ENCODE measurements around the gene ABR.
"Not testable (repeated sequence)": the region's sequence is repeated elsewhere in the genome, so short reads cannot be mapped to it uniquely, and the experiment has no call there.

The ABR gene

DNA sequence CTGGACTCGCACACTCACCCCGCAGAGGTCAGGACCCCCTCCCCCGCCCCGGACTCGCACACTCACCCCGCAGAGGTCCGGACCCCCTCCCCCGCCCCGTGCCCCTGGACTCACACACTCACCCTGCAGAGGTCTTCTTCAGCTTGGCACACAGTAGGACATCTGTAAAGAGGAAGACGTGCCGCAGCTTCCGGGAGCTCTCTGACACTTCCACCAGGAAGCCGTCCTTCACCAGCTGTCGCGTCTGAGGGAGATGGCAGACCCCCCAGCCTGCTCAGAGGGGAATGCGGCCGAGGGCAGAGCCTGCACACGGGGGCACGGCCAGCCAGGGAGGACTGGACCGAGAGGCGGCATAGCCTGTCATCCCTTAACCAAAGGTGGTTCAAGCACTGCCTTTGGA is 109.9 kb downstream of the ABR start:
- no peak for DNase-seq

DNA sequence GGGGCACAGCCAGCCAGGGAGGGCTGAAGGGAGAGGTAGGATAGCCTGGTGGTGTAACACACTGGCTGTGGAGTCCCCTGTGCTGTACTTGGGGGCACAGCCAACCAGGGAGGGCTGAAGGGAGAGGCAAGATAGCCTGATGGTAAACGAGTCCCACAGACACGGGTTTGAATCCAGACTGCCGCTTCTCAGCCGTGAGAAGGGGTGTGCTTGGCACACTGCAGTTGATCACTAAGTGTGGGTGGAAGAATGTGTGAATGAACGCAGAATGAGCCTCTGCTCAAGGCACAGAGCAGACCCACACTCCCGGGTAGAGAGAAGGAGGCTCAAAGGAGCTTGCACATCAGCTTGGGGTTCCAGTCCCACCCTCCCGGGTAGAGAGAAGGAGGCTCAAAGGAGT is 111.4 kb downstream of the ABR start:
- no peak for DNase-seq

DNA sequence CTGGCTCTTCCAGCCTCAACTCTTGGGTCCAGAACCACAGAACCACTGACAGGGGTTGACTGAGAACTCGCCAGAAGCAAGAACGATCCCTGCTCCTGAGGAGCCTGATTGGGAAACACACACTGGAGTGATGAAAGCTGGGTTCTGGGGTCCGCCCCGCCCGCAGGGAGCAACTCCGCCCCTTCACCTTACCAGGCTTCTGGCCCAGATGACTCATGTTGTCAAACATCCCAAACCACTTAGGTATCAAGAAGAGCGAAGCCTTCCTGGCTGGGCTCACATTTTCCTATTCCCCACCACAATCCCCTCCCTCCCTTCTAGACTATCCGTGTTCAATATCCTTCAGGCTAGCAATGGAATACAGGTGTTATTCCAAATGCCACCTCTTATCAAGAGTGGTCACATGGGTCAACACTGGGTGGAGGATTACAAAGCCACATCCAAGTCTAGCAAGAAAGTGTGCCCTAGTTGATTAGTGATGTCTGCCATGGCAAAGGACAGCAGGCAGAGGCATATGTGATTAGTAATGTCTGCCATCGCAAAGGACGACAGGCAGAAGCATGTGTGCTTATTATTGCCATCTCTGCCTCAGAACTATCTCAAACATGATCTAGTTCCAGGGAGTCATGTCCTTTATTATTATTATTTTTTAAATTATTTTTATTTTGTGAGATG is 112.4 kb downstream of the ABR start:
- DNase-seq = no peak

DNA sequence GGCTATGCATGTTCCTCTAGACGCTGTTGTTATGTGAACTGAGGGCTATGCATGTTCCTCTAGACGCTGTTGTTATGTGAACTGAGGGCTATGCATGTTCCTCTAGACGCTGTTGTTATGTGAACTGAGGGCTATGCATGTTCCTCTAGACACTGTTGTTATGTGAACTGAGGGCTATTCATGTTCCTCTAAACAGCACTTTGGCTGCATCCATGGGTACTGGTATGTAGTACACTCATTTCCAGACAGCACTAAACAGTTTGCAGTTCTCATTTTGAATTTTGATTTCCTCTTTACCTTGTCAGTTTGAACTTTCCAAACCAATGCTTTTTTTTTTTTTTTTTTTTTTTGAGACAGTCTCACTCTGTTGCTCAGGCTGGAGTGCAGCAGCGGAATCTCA is 114.4 kb downstream of the ABR start:
- not testable (repeated sequence) for DNase-seq

DNA sequence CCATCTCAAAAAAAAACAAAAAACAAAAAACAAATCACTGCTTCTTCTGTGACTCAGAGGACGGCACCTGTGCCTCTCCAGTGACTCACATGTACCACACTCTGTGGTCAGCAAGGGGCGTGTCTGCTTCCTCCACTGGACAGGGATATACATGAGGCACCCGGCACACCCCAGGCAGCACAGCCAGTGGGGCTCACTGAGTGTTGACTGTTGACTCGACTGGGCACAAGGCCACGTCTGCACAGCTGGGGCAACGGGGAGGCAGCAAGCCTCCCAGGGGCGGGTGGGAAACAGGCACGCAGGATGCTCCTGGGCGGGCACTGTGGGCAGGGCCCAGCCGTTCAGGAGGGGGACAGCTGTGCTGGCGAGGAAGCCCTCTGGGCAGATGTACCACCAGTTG is 118.8 kb downstream of the ABR start:
- DNase-seq = peak; percentile 67 to 82 (median 79)

DNA sequence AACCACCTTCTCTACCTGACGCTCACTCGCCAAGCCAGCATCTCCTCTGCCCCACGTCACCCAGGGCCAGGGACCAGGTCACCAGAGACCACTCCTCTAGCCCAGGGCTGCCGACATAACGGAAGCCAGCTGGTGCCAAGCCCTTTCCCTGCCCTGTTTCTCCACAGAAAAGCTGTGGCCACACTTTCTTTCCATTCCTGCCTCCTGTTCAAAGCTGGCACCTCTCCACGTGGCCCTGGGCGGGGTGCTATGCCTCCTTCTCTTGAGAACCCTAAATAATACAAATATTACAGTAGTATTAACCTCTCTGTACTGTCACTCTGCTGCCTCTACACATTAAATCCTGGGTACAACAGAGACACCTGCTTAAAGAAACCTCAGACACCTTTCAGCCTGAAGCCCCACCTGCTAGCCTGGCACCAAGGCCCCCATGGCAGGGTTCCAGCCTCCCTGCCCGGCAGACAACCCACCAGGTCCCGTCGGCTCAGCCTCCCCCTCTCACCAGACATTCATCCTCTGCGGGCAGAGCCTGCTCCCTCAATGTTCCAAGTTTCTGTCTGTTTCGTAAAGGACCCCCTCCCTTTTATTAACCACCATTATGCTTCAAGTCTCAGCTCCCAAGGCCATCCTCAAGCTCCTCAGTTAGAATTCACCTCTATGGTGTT is 120.5 kb downstream of the ABR start:
- no peak for DNase-seq

DNA sequence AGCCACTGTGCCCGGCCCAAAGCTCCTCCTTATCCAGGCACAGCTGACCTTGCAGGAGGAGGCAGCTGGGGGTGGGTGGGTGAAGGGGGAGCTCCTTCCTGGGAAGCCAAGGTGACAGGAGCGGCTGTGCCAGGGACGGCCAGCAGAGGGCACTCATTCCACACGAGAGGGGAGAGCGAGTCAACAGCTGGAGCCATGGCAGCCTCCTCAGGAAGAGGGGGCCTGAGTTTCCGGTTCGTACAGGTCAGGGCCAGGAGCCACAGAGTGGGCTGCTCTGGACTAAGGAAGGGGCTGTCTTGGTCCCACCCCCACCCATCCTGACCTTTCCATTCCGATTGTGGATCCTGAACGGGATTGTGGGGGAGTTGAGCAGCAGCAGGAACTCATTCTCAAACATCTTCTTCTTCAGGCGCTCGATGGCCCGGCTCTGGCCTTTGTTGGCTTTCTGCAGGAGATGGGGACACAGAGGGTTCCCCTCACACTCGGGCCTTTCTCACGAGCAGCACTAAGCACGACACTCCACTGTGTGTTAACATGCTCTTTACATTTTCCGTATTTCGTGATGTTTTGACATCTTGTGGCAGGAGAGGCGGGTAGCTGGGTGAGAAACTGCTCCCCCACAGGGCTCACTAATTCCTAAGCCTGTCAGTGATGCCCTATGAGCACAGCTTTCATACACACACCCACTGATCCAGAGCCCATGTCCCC is 121.2 kb downstream of the ABR start:
- peak; percentile 77 to 86 (median 82) for DNase-seq

DNA sequence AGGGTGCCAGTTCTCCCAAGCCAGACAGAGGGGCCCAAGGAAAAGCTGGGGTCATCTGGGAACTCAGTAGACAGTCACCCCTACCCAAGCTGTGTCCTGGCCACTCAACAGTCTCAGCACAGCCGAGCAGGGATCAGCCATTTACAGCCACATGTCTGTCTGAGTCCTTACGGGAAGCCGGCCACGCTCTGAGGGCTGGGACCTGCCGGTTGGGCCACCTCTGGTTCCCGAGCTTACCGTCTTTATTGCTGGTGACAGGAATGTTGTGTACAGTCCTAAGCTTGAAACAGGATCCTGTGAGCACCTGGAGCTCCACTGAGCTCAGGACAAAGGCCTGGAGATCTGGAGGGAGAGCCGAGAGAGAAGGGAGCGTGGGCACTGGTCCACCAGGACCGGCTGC is 123.0 kb downstream of the ABR start:
- DNase-seq = no peak

DNA sequence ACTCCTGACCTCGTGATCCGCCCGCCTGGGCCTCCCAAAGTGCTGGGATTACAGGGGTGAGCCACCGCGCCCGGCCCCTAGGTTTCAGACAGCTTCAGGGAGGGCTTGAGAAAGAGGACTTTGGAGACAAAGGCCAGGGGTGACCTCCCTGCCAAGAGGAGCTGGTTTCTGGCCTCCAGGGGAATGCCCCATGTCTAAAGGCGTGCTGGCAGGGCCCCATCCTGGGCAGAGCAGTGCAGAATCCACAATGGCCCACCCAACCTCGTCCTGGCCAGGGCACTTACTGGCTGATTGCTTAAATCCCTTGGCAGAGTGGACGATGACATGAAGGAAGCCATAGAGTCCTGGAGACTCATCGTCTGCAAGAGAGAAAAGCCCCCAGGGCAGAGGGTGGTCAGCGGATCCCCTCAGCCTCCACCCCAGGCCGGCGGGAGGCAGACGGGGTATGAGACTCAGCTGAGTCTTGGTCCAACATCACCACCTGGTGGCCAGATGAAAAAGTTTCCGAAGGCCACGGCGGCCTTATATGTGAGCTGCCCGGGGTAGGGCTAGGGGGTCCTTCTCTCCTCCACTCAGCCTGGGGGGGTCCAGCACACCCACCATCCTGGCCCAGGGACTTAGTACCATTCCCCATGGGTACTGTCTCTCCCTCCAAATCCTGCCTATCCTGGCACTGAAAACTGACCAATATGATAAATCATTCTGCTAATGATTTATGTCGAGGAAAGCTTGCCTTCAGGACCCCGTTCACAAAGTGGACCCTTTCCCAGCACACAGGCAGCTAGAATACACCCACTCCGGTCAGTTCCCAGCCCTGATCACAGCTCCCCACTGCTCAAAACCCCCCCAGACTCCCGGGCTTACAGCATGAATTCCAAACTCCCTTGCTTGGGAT is 123.8 kb downstream of the ABR start:
- DNase-seq = peak; percentile 65 to 73 (median 66)

DNA sequence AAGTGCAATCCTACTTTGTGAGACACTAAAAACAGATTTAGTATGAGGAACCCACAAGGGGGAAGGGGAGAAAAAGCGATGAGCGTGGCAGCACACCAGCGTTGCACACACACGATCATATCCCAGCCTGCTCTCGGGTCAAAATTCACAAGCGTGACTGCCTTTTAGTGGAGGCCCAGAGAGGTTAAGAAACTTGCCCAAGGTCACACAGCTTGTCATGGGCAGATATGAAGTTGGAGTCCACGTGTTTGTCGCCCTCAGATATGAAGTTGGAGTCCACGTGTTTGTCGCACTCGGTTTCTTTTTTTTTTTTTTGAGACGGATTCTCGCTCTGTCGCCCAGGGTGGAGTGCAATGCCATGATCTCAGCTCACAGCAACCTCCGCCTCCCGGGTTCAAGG is 124.5 kb downstream of the ABR start:
- DNase-seq = no peak

DNA sequence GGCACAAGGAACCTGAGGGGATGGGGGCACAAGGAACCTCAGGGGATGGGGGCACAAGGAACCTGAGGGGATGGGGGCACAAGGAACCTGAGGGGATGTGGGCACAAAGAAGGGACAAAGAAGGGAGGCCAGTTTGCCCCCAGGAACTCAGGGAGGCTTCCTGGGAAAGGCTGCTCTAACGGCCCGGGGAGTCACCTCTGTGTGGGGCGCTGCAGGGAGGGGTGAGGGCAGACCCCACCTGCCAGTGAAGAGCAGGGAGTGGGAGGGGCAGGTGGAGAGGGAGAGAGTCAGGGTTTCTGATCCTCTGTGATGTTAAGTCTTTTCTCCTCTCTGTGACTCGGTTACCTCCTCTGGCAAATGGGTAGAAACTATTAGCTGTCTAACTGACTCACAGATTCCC is 125.1 kb downstream of the ABR start:
- DNase-seq = no peak

DNA sequence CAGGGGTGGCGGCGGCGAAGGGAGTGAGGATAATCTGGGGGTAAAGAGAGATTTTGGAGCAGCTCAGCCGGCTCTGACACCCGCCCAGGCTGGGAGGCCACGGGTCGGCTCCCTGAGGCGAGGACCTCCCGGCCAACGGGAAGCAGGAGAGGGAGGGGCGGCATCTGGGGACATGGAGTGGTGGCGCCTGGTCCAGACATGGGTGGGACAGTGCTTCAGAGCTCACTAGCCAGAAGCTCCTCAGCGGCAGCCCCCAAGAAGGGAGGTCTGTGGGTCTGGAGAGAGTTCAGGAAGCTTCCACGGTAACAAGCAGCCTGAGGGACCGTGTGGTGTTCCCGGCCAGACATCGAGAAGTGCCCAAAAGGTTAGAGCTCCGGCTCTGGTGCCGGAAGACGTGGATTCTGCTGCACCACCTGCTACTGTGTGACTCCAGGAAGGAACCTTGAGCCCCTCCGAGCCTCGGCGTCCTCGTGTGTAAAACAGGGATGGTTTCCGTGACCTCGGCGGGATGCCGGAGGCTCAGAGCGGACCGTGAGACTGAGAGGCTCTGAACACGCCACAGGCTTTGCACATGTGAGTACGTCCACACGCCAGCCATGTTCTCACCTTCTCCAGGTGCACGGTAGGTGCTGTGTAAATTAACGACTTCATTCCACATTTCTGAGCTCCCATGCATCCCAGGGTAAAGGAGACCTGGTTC is 126.0 kb downstream of the ABR start:
- DNase-seq = no peak

DNA sequence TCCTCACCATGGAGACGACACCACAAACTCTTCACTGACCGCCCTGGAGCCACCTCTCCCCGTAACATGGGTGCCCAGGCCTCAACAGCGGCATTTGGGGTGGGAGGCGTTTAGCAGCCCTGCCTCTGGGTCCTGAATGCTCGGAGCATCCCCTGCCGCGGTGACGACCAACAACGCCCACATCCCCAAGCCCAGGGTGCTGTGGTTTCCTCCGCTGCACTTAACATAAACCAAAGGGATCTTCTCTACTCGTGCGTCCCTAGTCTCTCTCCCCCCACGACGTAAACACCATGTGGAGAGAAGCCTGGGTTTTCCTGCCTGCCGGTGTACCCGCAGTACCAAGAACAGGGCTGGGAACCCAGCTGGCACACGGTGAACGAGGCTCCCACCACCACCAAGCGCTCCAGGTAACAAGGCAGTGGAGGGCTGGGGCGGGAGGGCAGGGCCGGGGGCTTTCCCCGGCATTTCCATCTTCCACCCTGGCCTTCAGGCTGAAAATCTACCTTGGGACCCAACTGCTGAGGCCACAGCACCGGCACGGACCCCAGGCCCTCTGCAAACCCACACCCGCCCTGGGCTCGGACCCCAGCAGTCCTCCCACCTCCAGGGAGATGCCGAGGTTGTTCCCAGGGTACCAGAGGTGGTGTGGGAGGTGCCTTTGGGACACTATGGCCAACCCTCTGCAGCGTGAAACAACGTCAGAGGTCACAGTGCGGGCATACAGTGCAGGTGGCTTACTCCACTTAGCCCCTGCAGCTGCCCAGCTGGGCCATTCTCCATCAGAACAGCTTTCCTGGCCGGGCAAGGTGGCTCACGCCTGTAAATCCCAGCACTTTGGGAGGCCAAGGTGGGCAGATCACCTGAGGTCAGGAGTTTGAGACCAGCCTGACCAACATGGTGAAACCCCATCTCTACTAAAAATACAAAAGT is 128.5 kb downstream of the ABR start:
- DNase-seq = no peak

DNA sequence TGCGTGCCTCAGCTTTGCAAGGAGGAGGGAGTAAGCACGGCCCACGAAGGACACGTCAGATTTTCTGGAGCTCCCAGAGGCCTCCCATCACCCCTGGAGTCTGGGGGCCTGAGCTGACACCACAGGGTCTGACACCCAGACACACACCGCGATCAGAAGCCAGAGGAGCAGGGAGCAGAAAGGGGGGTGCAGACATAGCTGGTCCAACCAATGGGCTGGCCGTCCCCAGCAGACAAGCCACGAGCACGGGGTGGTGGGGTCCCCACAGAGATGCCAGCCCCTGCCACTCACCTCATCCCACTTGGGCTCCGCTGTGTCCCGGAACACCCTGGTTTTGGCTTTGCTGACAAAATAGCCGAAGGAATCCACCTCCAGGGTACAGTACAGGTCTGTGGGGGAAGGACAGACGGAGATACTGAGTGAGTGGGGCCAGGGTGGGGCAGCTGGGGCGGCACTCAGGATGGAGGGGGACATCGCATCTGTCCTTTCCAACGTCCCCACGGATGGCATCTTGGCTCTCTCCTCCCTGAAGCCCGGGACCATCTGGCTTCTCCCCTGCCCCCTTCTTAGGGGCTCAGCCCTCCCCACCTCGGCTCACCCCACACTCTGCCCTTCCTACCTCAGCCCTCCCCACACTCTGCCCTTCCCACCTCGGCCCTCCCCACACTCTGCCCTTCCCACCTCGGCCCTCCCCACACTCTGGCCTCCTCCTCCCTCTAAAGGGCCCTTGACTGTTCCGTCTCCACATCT is 129.4 kb downstream of the ABR start:
- DNase-seq = no peak

DNA sequence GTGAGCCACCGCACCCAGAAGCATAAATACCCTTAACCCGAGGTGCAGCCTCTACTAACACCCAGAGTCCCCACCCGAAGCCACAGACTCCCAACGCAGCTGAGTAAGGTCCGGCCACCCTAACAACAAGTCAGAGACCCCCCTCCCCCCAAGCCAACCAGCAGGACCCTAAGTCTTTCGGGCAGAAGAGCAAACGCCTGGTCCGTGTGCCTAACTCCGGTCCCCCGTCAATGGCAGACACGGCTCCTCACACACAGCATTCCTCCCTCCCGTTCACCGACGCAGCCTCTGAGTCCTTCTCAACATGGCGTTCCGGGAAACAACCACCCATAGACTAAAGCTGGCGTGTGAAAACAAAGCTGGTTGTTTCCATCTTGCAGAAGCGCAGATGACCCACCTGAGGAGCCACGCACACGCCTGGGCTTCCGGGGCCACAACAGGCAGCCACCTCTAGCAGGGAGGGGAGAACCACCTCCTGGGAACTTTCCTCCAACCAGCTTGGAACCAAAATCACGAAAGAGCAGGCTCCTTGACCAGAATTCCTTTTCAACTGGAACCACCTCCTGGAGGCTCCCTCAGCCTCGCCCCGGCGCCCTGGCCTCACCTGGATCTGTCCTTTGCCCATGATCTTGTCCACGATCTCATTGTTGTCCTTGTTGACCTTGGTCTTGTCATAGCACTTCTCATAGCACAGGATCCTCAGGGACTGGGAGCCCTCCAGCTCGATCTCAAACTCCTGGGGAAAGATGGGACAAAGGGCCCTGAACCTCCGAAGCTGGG is 130.1 kb downstream of the ABR start:
- no peak for DNase-seq

DNA sequence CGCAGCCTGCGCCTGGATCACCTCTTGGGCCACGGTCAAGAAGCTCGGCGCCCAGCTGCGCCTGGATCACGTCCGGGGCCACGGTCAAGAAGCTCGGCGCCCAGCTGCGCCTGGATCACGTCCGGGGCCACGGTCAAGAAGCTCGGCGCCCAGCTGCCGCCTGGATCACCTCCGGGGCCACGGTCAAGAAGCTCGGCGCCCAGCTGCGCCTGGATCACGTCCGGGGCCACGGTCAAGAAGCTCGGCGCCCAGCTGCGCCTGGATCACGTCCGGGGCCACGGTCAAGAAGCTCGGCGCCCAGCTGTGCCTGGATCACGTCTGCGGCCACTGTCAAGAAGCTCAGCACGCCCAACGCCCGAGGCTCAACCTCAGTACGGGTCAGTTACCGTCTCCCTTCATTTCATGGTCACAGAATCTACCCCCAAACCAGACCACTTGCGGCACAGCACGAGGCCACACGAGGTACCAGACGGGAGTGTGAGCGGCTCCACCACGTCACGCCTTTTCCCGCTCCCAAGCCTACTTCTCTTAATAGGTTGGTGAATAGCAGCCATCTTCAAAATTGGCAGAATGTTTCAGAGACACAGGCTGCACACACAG is 131.2 kb downstream of the ABR start:
- not testable (repeated sequence) for DNase-seq

DNA sequence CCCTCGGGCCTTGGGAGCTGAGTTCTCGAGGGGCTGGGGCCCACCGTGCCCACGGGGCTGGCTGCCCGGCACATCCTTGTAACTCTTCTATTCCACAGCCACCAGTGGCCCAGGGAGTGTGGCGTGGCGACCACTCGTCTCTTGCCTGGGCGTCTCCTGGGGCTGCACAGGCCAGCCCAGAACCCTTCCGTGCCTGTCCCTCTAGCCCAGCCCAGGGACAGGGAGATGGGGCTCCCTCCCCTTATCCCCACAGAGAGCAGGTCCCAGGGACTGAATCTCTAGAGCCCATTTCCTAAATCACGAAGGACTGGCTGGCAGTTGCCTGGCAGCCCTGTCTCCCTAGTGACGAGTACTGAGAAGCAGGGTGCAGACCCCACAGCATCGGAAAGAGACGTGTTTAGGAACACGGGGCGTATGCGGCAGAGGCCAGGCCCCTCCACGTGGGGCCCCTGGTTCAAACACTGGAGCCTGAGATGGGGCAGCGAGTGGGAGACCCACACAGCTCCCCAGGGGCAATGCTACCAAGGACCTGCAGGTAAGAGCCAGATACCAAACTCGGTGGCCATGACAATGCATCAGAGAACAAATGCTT is 131.8 kb downstream of the ABR start:
- no peak for DNase-seq

DNA sequence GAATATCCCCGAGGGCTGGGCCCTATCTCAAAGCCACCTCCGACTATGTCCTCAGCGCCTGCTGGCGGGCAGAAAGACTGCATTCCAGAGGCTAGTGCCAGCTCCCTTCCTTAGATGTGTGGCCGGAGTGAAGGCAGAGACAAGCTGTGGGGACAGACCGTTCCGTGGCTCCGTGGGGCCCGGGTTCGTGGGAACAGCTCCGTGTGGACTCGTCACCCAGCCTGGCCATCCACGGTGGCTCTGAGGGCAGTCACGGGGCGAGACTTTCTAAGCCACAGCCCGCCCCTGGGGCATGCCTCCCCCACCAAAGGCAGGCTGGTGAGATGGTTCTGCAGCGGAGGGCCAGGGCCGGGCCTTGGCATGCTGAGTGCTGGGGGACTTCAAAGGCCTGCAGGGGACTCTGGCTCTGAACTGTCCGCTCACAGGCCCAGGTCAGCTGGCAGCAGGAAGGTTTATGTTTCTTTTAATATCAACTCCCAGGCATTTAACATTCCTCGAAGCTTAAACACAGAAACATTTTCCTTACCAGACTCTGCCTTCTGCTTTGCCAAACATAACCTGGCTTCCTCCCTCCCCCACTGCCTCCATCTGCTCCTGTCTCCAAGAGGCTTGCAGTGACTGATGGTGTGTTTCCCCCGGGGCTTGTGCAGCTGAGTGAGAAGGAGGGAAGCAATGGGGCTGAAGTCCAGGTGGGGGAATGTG is 132.5 kb downstream of the ABR start:
- DNase-seq = no peak

Data from suppressor macrophage treated with lipopolysaccharide for 1 hour (primary cell).